ENCODE data around the gene HSD3B1.

DNA sequence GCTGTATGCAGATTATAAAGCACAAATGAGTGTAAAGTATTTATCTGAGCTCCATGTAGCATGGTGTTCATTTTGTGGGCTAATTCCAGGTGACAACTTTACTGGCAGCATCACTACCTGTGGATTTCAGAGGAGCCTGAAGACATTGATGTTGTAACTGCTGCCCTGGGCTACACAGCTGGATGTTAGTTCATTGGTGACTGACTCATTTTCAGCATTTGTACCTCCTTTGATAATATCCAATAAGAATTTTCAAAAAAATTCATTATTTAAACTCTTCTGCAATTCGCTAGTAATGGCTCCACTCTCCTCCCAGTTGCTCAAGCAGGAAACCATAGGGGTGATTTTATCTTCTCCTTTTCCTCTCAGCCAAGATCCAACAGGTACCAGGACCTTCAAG is 37.3 kb upstream of the HSD3B1 start:
- TF ChIP-seq, protein P1, sequence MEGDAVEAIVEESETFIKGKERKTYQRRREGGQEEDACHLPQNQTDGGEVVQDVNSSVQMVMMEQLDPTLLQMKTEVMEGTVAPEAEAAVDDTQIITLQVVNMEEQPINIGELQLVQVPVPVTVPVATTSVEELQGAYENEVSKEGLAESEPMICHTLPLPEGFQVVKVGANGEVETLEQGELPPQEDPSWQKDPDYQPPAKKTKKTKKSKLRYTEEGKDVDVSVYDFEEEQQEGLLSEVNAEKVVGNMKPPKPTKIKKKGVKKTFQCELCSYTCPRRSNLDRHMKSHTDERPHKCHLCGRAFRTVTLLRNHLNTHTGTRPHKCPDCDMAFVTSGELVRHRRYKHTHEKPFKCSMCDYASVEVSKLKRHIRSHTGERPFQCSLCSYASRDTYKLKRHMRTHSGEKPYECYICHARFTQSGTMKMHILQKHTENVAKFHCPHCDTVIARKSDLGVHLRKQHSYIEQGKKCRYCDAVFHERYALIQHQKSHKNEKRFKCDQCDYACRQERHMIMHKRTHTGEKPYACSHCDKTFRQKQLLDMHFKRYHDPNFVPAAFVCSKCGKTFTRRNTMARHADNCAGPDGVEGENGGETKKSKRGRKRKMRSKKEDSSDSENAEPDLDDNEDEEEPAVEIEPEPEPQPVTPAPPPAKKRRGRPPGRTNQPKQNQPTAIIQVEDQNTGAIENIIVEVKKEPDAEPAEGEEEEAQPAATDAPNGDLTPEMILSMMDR (IDR thresholded peaks at IDR 0.05): no peak
- no peak for TF ChIP-seq POLR2AphosphoS5 (IDR thresholded peaks at IDR 0.05)
- no peak for TF ChIP-seq POLR2A (IDR thresholded peaks at IDR 0.05)

Data from upper lobe of left lung (tissue), 4 donors.